Adrenal gland (tissue), 12 donors: ENCODE measurements around the gene ETNK2. TPM values are rescaled to one million over a fixed set of nuclear protein-coding genes. Genes with fewer than 3 reads are reported as not detected.

Experiments used
- DNase-seq, 7 donors: peaks; one replicate each; pipeline ENCODE4 v3.0.0-alpha.2; 2019 to 2020
- H3K27ac ChIP-seq, 5 donors: fragments of 200-600 bp; sonication (generic) in 4 of 5; 1 replicate in 3 of 5; 2 replicates in 2 of 5; pipeline versions ENCODE4 v1.5.1 to v1.8.0; 2016 to 2020; ENCODE audit warnings: mild to moderate bottlenecking in 1 of 5
- H3K27me3 ChIP-seq: fragments of 200-600 bp; 2 replicates; pipeline ENCODE4 v1.8.0; 2021
- H3K36me3 ChIP-seq, 2 donors: fragments of 200-600 bp; replicated peaks in 1 of 2; 1 replicate in 1 of 2; 2 replicates in 1 of 2; pipeline versions ENCODE4 v1.5.1 to v1.8.0; 2018 to 2022
- H3K4me1 ChIP-seq, 2 donors: fragments of 200-600 bp; replicated peaks in 1 of 2; 1 replicate in 1 of 2; 2 replicates in 1 of 2; pipeline versions ENCODE4 v1.5.1 to v1.8.0; 2018 to 2021
- H3K4me3 ChIP-seq, 4 donors: fragments of 200-600 bp; sonication (generic) in 3 of 4; one replicate each; pipeline ENCODE4 v1.5.1; 2016 to 2018
- H3K9me3 ChIP-seq, 3 donors: fragments of 200-600 bp; sonication (generic) in 1 of 3; replicated peaks in 1 of 3; 1 replicate in 2 of 3; 2 replicates in 1 of 3; pipeline versions ENCODE4 v1.5.1 to v1.8.0; 2016 to 2021
- CTCF ChIP-seq, 6 experiments: fragments of 450-650 bp in 4 of 6; fragments of 200-600 bp in 2 of 6; sonication (generic) in 1 of 6; IDR thresholded peaks; 1 replicate in 5 of 6; 2 replicates in 1 of 6; pipeline versions ENCODE4 v1.5.1 to v1.8.0; 2016 to 2021; ENCODE audit warnings: antibody characterized with exemption in 6 of 6, mild to moderate bottlenecking in 2 of 6, moderate library complexity in 1 of 6
- POLR2A ChIP-seq, 2 donors: fragments of 450-650 bp; IDR thresholded peaks; one replicate each; pipeline ENCODE4 v1.6.1; 2017; ENCODE audit warnings: antibody characterized with exemption in 2 of 2, mild to moderate bottlenecking in 2 of 2, moderate library complexity in 1 of 2
- WGBS, 4 donors: extraction: QIAGEN DNeasy Blood & Tissue Kit in 2 of 4; methylation state at CpG; one replicate each; pipeline versions ENCODE4 v1.1.5 to v1.1.7; 2013 to 2017; 5-methylcytosine and 5-hydroxymethylcytosine counted together
- intact Hi-C, 2 donors: fragments of 100-400 bp; cut with DNase I; formaldehyde crosslinking; loops; one replicate each; pipeline versions ENCODE4 v1.14.1 to v1.15.0; 2022 to 2023
- polyA plus RNA-seq, 3 donors: library from polyadenylated mRNA; stranded (reverse); fragments of 200-250 nt in 2 of 3; fragments of 350-450 nt in 1 of 3; fragmentation: Illumina TruSeq in 1 of 3; extraction: RNeasy Lipid Tissue Mini Kit (QIAGEN cat#74804) in 1 of 3; gene quantifications; one replicate each; pipeline ENCODE4 v1.2.3, GENCODE V29; 2013 to 2014
- total RNA-seq, 9 donors: library from RNA; depleted of rRNA in 4 of 9; stranded (reverse); fragments of >200 nt in 4 of 9; fragments of 120-200 nt in 1 of 9; fragmentation: NEBNext Ultra II Directional in 1 of 9; extraction: Animal tissue kit (Norgen Biotek cat#: 25700) in 1 of 9; gene quantifications; one replicate each; pipeline versions ENCODE4 v1.1.0 to v1.2.4, GENCODE V29; 2013 to 2023
- donor health status: healthy with polysubstance abuse.
- donor health status: Bipolar disorder and iron deficiency.
- donor health status: DM: yes; HTN: yes; CAD: no.
- donor health status: DM: no; HTN: no; CAD: no.
- donor health status: DM: no; HTN: no; CAD: no.
- donor health status: DM: yes; HTN: yes; CAD: no.

The ETNK2 gene
- total and polyA plus RNA-seq, 12 donors = 3.1 to 78.6 (median 9.3) TPM

- H3K27ac ChIP-seq = no peak overlapping the region
- no peak for DNase-seq
- H3K4me1 ChIP-seq = no peaks in the 10 kb centered on the region
- no peak overlapping the region for H3K4me3 ChIP-seq
- 50 to 63% (median 60%) methylated on average over 14 of the region's 14 CpGs for WGBS, 4 donors
- H3K9me3 ChIP-seq = no peaks in the 10 kb centered on the region
- H3K27me3 ChIP-seq = no peaks in the 10 kb centered on the region
- TF ChIP-seq POLR2A (IDR thresholded peaks at IDR 0.05) (no peak), CTCF (IDR thresholded peaks at IDR 0.05) (no peak)
- intact Hi-C loops = loop anchor here (5.0 kb wide), 2 partner anchors 40 to 200 kb away; no protein-coding TSS in a partner anchor
- no peaks in the 10 kb centered on the region for H3K36me3 ChIP-seq
Measured at GRCh38 chr1:204161609-204162493, 10.0 kb upstream of the ETNK2 start.

GRCh38 chr1:204157962-204158361, 6.1 kb upstream of the ETNK2 start:
- no peaks in the 10 kb centered on the region for H3K9me3 ChIP-seq
- H3K4me3 ChIP-seq = no peak overlapping the region
- no peak for TF ChIP-seq POLR2A (IDR thresholded peaks at IDR 0.05)
- TF ChIP-seq CTCF (IDR thresholded peaks at IDR 0.05) = no peak
- H3K27ac ChIP-seq = no peak overlapping the region
- no peak for DNase-seq
- H3K4me1 ChIP-seq = no peaks in the 10 kb centered on the region
- H3K27me3 ChIP-seq = no peaks in the 10 kb centered on the region
- 52 to 70% (median 65%) methylated on average over 6 of the region's 6 CpGs for WGBS, 4 donors
- intact Hi-C loops = loop anchor here in 1 of 2 donors (5.0 kb wide), 1 partner anchor 44 kb away; no protein-coding TSS in a partner anchor
- no peaks in the 10 kb centered on the region for H3K36me3 ChIP-seq

- TF ChIP-seq POLR2A (IDR thresholded peaks at IDR 0.05) (no peak), CTCF (IDR thresholded peaks at IDR 0.05) (no peak)
- Histone ChIP-seq H3K27me3 (no peaks in the 10 kb centered on the region), H3K36me3 (no peaks in the 10 kb centered on the region), H3K4me1 (peaks cover 3 to 12% of the 10 kb centered on the region in 2 donors), H3K9me3 (no peaks in the 10 kb centered on the region), H3K27ac (no peak overlapping the region), H3K4me3 (no peak overlapping the region)
- 82 to 87% (median 86%) methylated on average over 8 to 10 of the region's 10 CpGs for WGBS, 4 donors
- no peak for DNase-seq
- intact Hi-C loops = loop anchor here in 1 of 2 donors (5.0 kb wide), 1 partner anchor 46 kb away; no protein-coding TSS in a partner anchor
Measured at GRCh38 chr1:204155881-204156280, 4.0 kb upstream of the ETNK2 start.

- Histone ChIP-seq H3K27me3 (no peaks in the 10 kb centered on the region), H3K27ac (no peak overlapping the region), H3K9me3 (no peaks in the 10 kb centered on the region), H3K4me1 (peaks cover 3 to 12% of the 10 kb centered on the region in 2 donors), H3K36me3 (no peaks in the 10 kb centered on the region), H3K4me3 (no peak overlapping the region)
- no peak for DNase-seq
- 86 to 96% (median 90%) methylated on average over 12 to 15 of the region's 15 CpGs for WGBS, 4 donors
- TF ChIP-seq POLR2A (IDR thresholded peaks at IDR 0.05) (no peak), CTCF (IDR thresholded peaks at IDR 0.05) (no peak)
- intact Hi-C loops = loop anchor here in 1 of 2 donors (5.0 kb wide), 1 partner anchor 48 kb away; no protein-coding TSS in a partner anchor
Measured at GRCh38 chr1:204154568-204155255, 2.9 kb upstream of the ETNK2 start.
